Measurements from ENCODE around the gene PPM1N. TPM values are rescaled to one million over a fixed set of nuclear protein-coding genes. Genes with fewer than 3 reads are reported as not detected.

Gene PPM1N
- total and polyA plus RNA-seq, 2 of the 13 experiments (the other 11 are each of a cell fraction or from before 2014, with no cell fraction given): 0.31 to 1.8 TPM

DNA sequence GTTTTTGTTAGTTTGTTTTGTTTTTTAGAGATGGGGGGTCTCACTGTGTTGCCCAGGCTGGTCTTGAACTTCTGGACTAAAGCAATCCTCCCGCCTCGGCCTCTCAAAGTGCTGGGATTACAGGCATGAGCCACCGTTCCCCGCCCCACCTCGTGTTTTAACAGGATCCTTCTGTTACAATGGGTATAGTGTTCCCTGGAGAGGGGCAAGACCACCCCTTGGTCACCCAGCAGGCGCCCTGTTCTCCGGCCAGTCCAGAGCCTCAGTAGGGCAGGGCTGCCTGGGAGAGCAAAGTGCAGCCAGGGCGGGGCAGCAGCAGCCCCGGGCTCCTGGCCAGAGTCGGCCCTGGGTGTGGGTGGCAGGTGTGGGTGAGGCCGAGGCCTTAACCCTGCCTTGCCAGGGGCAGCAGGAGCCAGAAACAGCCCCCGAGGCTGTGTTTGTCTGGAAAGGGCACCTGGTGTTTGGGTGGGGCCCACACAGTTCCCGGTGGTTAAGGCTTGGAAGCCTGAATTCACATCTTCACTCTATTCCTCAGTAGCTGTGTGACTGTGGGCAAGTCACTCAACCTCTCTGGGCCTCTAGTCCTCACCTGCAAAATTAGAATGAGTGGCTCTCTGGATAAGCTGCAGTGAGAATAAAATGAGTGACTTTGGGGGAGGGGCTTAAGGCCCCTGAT is 16.3 kb downstream of the PPM1N start (continued):
- TF ChIP-seq, protein P1, sequence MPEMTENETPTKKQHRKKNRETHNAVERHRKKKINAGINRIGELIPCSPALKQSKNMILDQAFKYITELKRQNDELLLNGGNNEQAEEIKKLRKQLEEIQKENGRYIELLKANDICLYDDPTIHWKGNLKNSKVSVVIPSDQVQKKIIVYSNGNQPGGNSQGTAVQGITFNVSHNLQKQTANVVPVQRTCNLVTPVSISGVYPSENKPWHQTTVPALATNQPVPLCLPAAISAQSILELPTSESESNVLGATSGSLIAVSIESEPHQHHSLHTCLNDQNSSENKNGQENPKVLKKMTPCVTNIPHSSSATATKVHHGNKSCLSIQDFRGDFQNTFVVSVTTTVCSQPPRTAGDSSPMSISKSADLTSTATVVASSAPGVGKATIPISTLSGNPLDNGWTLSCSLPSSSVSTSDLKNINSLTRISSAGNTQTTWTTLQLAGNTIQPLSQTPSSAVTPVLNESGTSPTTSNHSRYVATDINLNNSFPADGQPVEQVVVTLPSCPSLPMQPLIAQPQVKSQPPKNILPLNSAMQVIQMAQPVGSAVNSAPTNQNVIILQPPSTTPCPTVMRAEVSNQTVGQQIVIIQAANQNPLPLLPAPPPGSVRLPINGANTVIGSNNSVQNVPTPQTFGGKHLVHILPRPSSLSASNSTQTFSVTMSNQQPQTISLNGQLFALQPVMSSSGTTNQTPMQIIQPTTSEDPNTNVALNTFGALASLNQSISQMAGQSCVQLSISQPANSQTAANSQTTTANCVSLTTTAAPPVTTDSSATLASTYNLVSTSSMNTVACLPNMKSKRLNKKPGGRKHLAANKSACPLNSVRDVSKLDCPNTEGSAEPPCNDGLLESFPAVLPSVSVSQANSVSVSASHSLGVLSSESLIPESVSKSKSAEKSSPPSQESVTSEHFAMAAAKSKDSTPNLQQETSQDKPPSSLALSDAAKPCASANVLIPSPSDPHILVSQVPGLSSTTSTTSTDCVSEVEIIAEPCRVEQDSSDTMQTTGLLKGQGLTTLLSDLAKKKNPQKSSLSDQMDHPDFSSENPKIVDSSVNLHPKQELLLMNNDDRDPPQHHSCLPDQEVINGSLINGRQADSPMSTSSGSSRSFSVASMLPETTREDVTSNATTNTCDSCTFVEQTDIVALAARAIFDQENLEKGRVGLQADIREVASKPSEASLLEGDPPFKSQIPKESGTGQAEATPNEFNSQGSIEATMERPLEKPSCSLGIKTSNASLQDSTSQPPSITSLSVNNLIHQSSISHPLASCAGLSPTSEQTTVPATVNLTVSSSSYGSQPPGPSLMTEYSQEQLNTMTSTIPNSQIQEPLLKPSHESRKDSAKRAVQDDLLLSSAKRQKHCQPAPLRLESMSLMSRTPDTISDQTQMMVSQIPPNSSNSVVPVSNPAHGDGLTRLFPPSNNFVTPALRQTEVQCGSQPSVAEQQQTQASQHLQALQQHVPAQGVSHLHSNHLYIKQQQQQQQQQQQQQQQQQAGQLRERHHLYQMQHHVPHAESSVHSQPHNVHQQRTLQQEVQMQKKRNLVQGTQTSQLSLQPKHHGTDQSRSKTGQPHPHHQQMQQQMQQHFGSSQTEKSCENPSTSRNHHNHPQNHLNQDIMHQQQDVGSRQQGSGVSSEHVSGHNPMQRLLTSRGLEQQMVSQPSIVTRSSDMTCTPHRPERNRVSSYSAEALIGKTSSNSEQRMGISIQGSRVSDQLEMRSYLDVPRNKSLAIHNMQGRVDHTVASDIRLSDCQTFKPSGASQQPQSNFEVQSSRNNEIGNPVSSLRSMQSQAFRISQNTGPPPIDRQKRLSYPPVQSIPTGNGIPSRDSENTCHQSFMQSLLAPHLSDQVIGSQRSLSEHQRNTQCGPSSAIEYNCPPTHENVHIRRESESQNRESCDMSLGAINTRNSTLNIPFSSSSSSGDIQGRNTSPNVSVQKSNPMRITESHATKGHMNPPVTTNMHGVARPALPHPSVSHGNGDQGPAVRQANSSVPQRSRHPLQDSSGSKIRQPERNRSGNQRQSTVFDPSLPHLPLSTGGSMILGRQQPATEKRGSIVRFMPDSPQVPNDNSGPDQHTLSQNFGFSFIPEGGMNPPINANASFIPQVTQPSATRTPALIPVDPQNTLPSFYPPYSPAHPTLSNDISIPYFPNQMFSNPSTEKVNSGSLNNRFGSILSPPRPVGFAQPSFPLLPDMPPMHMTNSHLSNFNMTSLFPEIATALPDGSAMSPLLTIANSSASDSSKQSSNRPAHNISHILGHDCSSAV (CRISPR knock-in tag; IDR thresholded peaks at IDR 0.05; ENCODE audit: borderline replicate concordance): peak; percentile 41; the same call in 1 of the 2 replicates
- TF ChIP-seq NFATC3 (CRISPR knock-in tag; IDR thresholded peaks at IDR 0.05) (no peak), HNRNPL (IDR thresholded peaks at IDR 0.05; ENCODE audit: low read depth, low read length) (peak; percentile 98), IRX3 (CRISPR knock-in tag; IDR thresholded peaks at IDR 0.05; ENCODE audit: borderline replicate concordance, low read depth) (no peak), PAX8 (CRISPR knock-in tag; IDR thresholded peaks at IDR 0.05; ENCODE audit: borderline replicate concordance) (no peak), CC2D1A (CRISPR knock-in tag; IDR thresholded peaks at IDR 0.05) (no peak), FOXK1 (CRISPR knock-in tag; IDR thresholded peaks at IDR 0.05; ENCODE audit: borderline replicate concordance, low read depth) (no peak), PHF8 (CRISPR knock-in tag; IDR thresholded peaks at IDR 0.05) (no peak), MYNN (CRISPR knock-in tag; IDR thresholded peaks at IDR 0.05; ENCODE audit: low read depth) (no peak), ZNF543 (CRISPR knock-in tag; IDR thresholded peaks at IDR 0.05) (no peak), ZNF781 (CRISPR knock-in tag; IDR thresholded peaks at IDR 0.05; ENCODE audit: borderline replicate concordance, not compliant biosample characterization) (no peak)
- TF ChIP-seq, protein P2, sequence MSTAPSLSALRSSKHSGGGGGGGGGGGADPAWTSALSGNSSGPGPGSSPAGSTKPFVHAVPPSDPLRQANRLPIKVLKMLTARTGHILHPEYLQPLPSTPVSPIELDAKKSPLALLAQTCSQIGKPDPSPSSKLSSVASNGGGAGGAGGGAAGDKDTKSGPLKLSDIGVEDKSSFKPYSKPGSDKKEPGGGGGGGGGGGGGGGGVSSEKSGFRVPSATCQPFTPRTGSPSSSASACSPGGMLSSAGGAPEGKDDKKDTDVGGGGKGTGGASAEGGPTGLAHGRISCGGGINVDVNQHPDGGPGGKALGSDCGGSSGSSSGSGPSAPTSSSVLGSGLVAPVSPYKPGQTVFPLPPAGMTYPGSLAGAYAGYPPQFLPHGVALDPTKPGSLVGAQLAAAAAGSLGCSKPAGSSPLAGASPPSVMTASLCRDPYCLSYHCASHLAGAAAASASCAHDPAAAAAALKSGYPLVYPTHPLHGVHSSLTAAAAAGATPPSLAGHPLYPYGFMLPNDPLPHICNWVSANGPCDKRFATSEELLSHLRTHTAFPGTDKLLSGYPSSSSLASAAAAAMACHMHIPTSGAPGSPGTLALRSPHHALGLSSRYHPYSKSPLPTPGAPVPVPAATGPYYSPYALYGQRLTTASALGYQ (CRISPR knock-in tag; IDR thresholded peaks at IDR 0.05): peak; percentile 74; the same call in 1 of the 2 replicates
- TF ChIP-seq, protein P3, sequence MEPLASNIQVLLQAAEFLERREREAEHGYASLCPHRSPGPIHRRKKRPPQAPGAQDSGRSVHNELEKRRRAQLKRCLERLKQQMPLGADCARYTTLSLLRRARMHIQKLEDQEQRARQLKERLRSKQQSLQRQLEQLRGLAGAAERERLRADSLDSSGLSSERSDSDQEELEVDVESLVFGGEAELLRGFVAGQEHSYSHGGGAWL (CRISPR knock-in tag; IDR thresholded peaks at IDR 0.05): no peak
- TF ChIP-seq, protein P4, sequence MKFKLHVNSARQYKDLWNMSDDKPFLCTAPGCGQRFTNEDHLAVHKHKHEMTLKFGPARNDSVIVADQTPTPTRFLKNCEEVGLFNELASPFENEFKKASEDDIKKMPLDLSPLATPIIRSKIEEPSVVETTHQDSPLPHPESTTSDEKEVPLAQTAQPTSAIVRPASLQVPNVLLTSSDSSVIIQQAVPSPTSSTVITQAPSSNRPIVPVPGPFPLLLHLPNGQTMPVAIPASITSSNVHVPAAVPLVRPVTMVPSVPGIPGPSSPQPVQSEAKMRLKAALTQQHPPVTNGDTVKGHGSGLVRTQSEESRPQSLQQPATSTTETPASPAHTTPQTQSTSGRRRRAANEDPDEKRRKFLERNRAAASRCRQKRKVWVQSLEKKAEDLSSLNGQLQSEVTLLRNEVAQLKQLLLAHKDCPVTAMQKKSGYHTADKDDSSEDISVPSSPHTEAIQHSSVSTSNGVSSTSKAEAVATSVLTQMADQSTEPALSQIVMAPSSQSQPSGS (CRISPR knock-in tag; IDR thresholded peaks at IDR 0.05): peak; percentile 70; the same call in 1 of the 2 replicates
